Upper lobe of left lung (tissue), 6 donors: ENCODE data around the gene ACSL3. TPM values are rescaled to one million over a fixed set of nuclear protein-coding genes. Genes with fewer than 3 reads are reported as not detected.

Experiments used
- ATAC-seq, 2 donors: fragments of 200-7000 bp; cut with Tn5 transposase; one replicate each; pipeline ENCODE4 v1.9.1; 2022; ENCODE audit warnings: mild to moderate bottlenecking in 2 of 2, moderate library complexity in 2 of 2; ENCODE audit not compliant: low FRiP score in 2 of 2
- DNase-seq, 2 donors: peaks; one replicate each; pipeline ENCODE4 v3.0.0-alpha.2; 2019 to 2020
- H3K27ac ChIP-seq, 4 donors: fragments of 200-600 bp; sonication (generic); one replicate each; pipeline ENCODE4 v1.5.1; 2016 to 2019
- H3K27me3 ChIP-seq, 4 donors: fragments of 200-600 bp; sonication (generic); one replicate each; pipeline ENCODE4 v1.5.1; 2017 to 2019
- H3K36me3 ChIP-seq, 4 donors: fragments of 200-600 bp; sonication (generic); one replicate each; pipeline ENCODE4 v1.5.1; 2016 to 2019
- H3K4me1 ChIP-seq, 4 donors: fragments of 200-600 bp; sonication (generic); one replicate each; pipeline ENCODE4 v1.5.1; 2018 to 2019
- H3K4me3 ChIP-seq, 4 donors: fragments of 200-600 bp; sonication (generic); one replicate each; pipeline ENCODE4 v1.5.1; 2017 to 2019; ENCODE audit warnings: mild to moderate bottlenecking in 2 of 4, moderate library complexity in 1 of 4
- H3K9me3 ChIP-seq, 4 donors: fragments of 200-600 bp; sonication (generic); one replicate each; pipeline ENCODE4 v1.5.1; 2018 to 2019
- CTCF ChIP-seq, 6 experiments: fragments of 450-650 bp in 4 of 6; fragments of 200-600 bp in 2 of 6; sonication (generic) in 2 of 6; IDR thresholded peaks; one replicate each; pipeline ENCODE4 v1.5.1; 2016 to 2019; ENCODE audit warnings: antibody characterized with exemption in 6 of 6
- EP300 ChIP-seq, 4 donors: sonication (generic); formaldehyde crosslinking; IDR thresholded peaks; one replicate each; pipeline ENCODE4 v1.5.1; 2017; ENCODE audit warnings: antibody characterized with exemption in 4 of 4, control low read depth in 2 of 4
- POLR2A ChIP-seq, 4 donors: fragments of 450-650 bp; IDR thresholded peaks; one replicate each; pipeline ENCODE4 v1.5.1; 2016 to 2017; ENCODE audit warnings: antibody characterized with exemption in 4 of 4, mild to moderate bottlenecking in 2 of 4
- POLR2AphosphoS5 ChIP-seq, 2 donors: sonication (generic); formaldehyde crosslinking; IDR thresholded peaks; one replicate each; pipeline ENCODE4 v1.5.1; 2017; ENCODE audit warnings: antibody characterized with exemption in 2 of 2
- WGBS, 2 donors: methylation state at CpG; one replicate each; pipeline ENCODE4 v1.1.5; 2017 to 2018; 5-methylcytosine and 5-hydroxymethylcytosine counted together
- total RNA-seq, 6 donors: library from RNA; depleted of rRNA in 4 of 6; stranded (reverse); fragments of >200 nt in 4 of 6; gene quantifications; one replicate each; pipeline versions ENCODE4 v1.1.0 to v1.2.1, GENCODE V29; 2016 to 2021
- donor health status: DM: no; HTN: no; CAD: no; lungs with moderate emphysema.
- donor health status: DM: no; HTN: yes; CAD: no; lungs with severe emphysema.

Gene ACSL3
- total RNA-seq, 6 donors from 2014 or later = 35.6 to 86.0 (median 69.9) TPM

- peaks cover 0 to 13% (median 3%) of the 10 kb centered on the region in 4 donors for H3K36me3 ChIP-seq
- peaks cover 0 to 11% (median 4%) of the 10 kb centered on the region in 4 donors for H3K4me1 ChIP-seq
- ATAC-seq = no peak
Observed at GRCh38 chr2:222945887-222946286, 85.1 kb downstream of the ACSL3 start.

DNA sequence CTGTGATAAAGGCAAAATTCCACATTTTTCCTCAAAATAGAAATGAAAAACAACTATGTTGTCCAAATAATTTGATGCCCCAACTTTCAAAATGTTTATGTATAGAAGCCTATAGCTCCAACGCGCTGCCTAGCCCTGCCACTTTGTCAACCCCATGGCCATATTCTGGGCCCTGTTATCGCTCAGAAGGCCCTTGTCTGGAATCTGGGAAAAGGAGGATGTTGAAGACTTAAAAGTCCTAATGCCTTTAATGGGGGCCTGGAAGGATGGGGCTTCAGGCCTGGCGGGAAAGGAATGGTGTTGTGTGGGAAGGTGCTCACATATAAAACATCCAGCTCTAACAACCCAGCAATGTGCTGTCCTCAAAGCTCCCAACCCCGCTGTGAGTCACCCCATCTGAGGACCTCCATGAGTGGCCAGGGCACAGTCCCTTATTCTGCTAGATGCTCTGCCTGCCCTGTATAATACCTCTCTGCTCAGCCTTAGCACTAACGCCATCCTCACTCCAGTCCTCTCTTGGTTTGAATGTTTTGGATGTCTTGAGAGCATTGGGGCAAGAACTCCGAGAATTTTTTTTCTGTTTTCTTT lies 86.0 kb downstream of the ACSL3 start:
- peaks cover 0 to 4% (median 0%) of the 10 kb centered on the region in 4 donors for H3K36me3 ChIP-seq
- DNase-seq (no peak), ATAC-seq (no peak)
- H3K4me3 ChIP-seq = no peak overlapping the region
- TF ChIP-seq CTCF (IDR thresholded peaks at IDR 0.05) = no peak
- no peak for TF ChIP-seq POLR2AphosphoS5 (IDR thresholded peaks at IDR 0.05)
- no peak for TF ChIP-seq POLR2A (IDR thresholded peaks at IDR 0.05)
- no peak for TF ChIP-seq EP300 (IDR thresholded peaks at IDR 0.05)
- H3K27me3 ChIP-seq = no peaks in the 10 kb centered on the region
- H3K4me1 ChIP-seq = peaks cover 0 to 12% (median 4%) of the 10 kb centered on the region in 4 donors
- H3K9me3 ChIP-seq = no peaks in the 10 kb centered on the region
- no peak overlapping the region for H3K27ac ChIP-seq
- WGBS, 2 donors = 88 to 95% methylated on average over 7 of the region's 7 CpGs

More at GRCh38 chr2:222945887-222946286, 85.1 kb downstream of the ACSL3 start:
- 79 to 83% methylated on average over 8 of the region's 8 CpGs for WGBS, 2 donors
- Histone ChIP-seq H3K4me3 (no peak overlapping the region), H3K9me3 (no peaks in the 10 kb centered on the region), H3K27me3 (no peaks in the 10 kb centered on the region), H3K27ac (no peak overlapping the region)
- DNase-seq = no peak
- TF ChIP-seq CTCF (IDR thresholded peaks at IDR 0.05) = no peak
- TF ChIP-seq POLR2A (IDR thresholded peaks at IDR 0.05) = no peak
- TF ChIP-seq POLR2AphosphoS5 (IDR thresholded peaks at IDR 0.05) = no peak
- TF ChIP-seq EP300 (IDR thresholded peaks at IDR 0.05) = no peak

GRCh38 chr2:222949073-222949472 lies 88.2 kb downstream of the ACSL3 start:
- TF ChIP-seq CTCF (IDR thresholded peaks at IDR 0.05) = no peak
- no peak for TF ChIP-seq POLR2AphosphoS5 (IDR thresholded peaks at IDR 0.05)
- no peak for TF ChIP-seq EP300 (IDR thresholded peaks at IDR 0.05)
- TF ChIP-seq POLR2A (IDR thresholded peaks at IDR 0.05) = no peak
- WGBS, 2 donors = 76 to 86% methylated on average over 1 of the region's 1 CpG
- H3K36me3 ChIP-seq = no peaks in the 10 kb centered on the region
- ATAC-seq (no peak), DNase-seq (no peak)
- no peaks in the 10 kb centered on the region for H3K9me3 ChIP-seq
- H3K27ac ChIP-seq = no peak overlapping the region
- no peak overlapping the region for H3K4me3 ChIP-seq
- no peaks in the 10 kb centered on the region for H3K27me3 ChIP-seq
- H3K4me1 ChIP-seq = peaks cover 0 to 5% (median 2%) of the 10 kb centered on the region in 4 donors

DNA sequence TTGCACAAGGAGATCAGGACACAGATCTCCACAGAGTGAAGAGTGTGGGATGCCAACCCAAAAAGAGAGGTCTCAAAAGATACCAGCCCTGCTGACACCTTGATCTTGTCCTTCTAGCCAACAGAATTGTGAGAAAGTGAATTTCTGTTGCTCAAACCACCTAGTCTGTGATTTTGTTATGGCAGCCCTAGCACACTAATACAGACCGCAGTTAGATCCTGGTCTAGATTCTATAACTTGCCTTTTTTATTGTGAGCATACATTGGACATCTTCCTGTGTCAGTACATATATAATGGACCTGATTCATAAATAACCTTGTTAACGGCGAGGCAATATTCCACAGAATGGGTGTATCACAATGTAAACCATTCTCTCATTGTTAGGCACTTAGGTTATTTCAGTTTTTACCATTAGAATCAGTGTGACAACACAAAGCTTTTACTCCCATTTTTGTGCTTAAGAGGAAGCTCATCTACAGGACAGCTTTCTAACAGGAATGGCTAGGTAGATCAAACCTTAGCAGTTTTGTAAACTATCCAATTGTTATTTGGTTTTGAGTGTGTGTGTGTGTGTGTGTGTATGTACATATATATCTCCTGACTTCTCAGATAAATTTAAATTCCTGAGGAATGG lies 89.0 kb downstream of the ACSL3 start:
- Histone ChIP-seq H3K27me3 (no peaks in the 10 kb centered on the region), H3K4me1 (peaks cover 0 to 5% (median 0%) of the 10 kb centered on the region in 4 donors), H3K36me3 (no peaks in the 10 kb centered on the region), H3K9me3 (no peaks in the 10 kb centered on the region), H3K4me3 (no peak overlapping the region), H3K27ac (no peak overlapping the region)
- 92 to 93% methylated on average over 3 of the region's 3 CpGs for WGBS, 2 donors
- DNase-seq (no peak), ATAC-seq (no peak)
- TF ChIP-seq POLR2A (IDR thresholded peaks at IDR 0.05) = no peak
- TF ChIP-seq EP300 (IDR thresholded peaks at IDR 0.05) = no peak
- TF ChIP-seq CTCF (IDR thresholded peaks at IDR 0.05) = no peak
- TF ChIP-seq POLR2AphosphoS5 (IDR thresholded peaks at IDR 0.05) = no peak
